ENCODE data around the gene RHOT2.

RHOT2 gene

GRCh38 chr16:712740-713250, 44.9 kb downstream of the RHOT2 start:
- H3K27ac ChIP-seq: peak overlapping the region; percentile 42; the same call in 1 of the 2 replicates
- peak; percentile 80 for TF ChIP-seq CTCF (IDR thresholded peaks at IDR 0.05)

- peak overlapping the region; percentile 98 for H3K27ac ChIP-seq
- TF ChIP-seq CTCF (IDR thresholded peaks at IDR 0.05) (no peak), ZFX (IDR thresholded peaks at IDR 0.05; ENCODE audit: borderline replicate concordance) (no peak)
Observed at GRCh38 chr16:714079-714478, 46.1 kb downstream of the RHOT2 start.

GRCh38 chr16:714558-715476, 46.9 kb downstream of the RHOT2 start, which contains the start of gene METRN:
Gene METRN (plus strand): TSS chr16:715118. CDS start chr16:715290, 172 bp downstream.
- TF ChIP-seq CTCF (IDR thresholded peaks at IDR 0.05): no peak
- TF ChIP-seq ZFX (IDR thresholded peaks at IDR 0.05; ENCODE audit: borderline replicate concordance): no peak
- peak within 1 kb of the TSS; percentile 98 for H3K27ac ChIP-seq

GRCh38 chr16:715477-716199, 47.7 kb downstream of the RHOT2 start:
- TF ChIP-seq CTCF (IDR thresholded peaks at IDR 0.05) (peak; percentile 68), ZFX (IDR thresholded peaks at IDR 0.05; ENCODE audit: borderline replicate concordance) (no peak)
- peak overlapping the region; percentile 98 for H3K27ac ChIP-seq

- no peak for TF ChIP-seq CTCF (IDR thresholded peaks at IDR 0.05)
- no peak for TF ChIP-seq ZFX (IDR thresholded peaks at IDR 0.05; ENCODE audit: borderline replicate concordance)
- H3K27ac ChIP-seq: peak overlapping the region; percentile 98
Observed at GRCh38 chr16:716200-716568, 48.3 kb downstream of the RHOT2 start.

- TF ChIP-seq ZFX (IDR thresholded peaks at IDR 0.05; ENCODE audit: borderline replicate concordance): no peak
- no peak for TF ChIP-seq CTCF (IDR thresholded peaks at IDR 0.05)
- H3K27ac ChIP-seq: peak overlapping the region; percentile 98
Observed at GRCh38 chr16:716768-717325, 48.9 kb downstream of the RHOT2 start.

All from 22Rv1 (cell line).